SU-DHL-6 (cell line): ENCODE measurements around the gene RPS15.
A peak's percentile ranks its signal among the peaks of the same experiment; 100 is the strongest.

ENCODE experiments used
- H2AFZ ChIP-seq: fragments of 200-600 bp; sonication (generic); 2 replicates; pipeline ENCODE4 v1.6.1; 2014; ENCODE audit warnings: low read depth, mild to moderate bottlenecking, moderate library complexity, mixed read lengths, antibody characterized with exemption, low read length; ENCODE audit not compliant: severe bottlenecking
- H3F3A ChIP-seq: fragments of 200-600 bp; shearing (Covaris generic); 2 replicates; pipeline ENCODE4 v1.6.0; 2016; ENCODE audit warnings: antibody characterized with exemption, mild to moderate bottlenecking; ENCODE audit not compliant: insufficient read depth
- H3K27ac ChIP-seq: fragments of 200-600 bp; sonication (generic); 2 replicates; pipeline ENCODE4 v1.5.1; 2016; ENCODE audit warnings: low read depth, mild to moderate bottlenecking, low read length, moderate library complexity, mixed read lengths
- H3K27me3 ChIP-seq: fragments of 200-600 bp; sonication (generic), shearing (Covaris generic); 2 replicates; pipeline ENCODE4 v1.6.0; 2014; ENCODE audit warnings: mild to moderate bottlenecking, low read length
- H3K36me3 ChIP-seq: fragments of 200-600 bp; sonication (generic); 2 replicates; pipeline ENCODE4 v1.6.1; 2014; ENCODE audit warnings: mild to moderate bottlenecking, low read length, mixed read lengths
- H3K4me2 ChIP-seq: fragments of 300-600, 200-600 bp; shearing (Covaris generic), sonication (generic); 2 replicates; pipeline ENCODE4 v1.6.0; 2014; ENCODE audit warnings: low read length, low read depth, mild to moderate bottlenecking; ENCODE audit not compliant: poor library complexity, severe bottlenecking
- H3K4me3 ChIP-seq: fragments of 200-600 bp; sonication (generic); 2 replicates; pipeline ENCODE4 v1.5.1; 2014; ENCODE audit warnings: antibody characterized with exemption, low read length, mild to moderate bottlenecking, mixed read lengths; ENCODE audit not compliant: insufficient read depth, poor library complexity, severe bottlenecking
- H3K79me2 ChIP-seq: fragments of 200-600 bp; sonication (generic); 2 replicates; pipeline ENCODE4 v1.6.1; 2014; ENCODE audit warnings: mild to moderate bottlenecking, low read length, moderate library complexity; ENCODE audit not compliant: insufficient read depth
- H3K9ac ChIP-seq: fragments of 200-600 bp; sonication (generic); 2 replicates; pipeline ENCODE4 v1.7.0; 2014; ENCODE audit warnings: mild to moderate bottlenecking, low read length
- H3K9me2 ChIP-seq: fragments of 200-600 bp; sonication (generic); replicated peaks from 2 replicates; pipeline ENCODE4 v1.6.1; 2014; ENCODE audit warnings: low read length; ENCODE audit not compliant: insufficient read depth
- H3K9me3 ChIP-seq: fragments of 200-600 bp; sonication (generic); 2 replicates; pipeline ENCODE4 v1.6.1; 2014; ENCODE audit warnings: low read length, mixed read lengths; ENCODE audit not compliant: insufficient read depth
- H4K20me1 ChIP-seq: fragments of 200-600 bp; sonication (generic); 2 replicates; pipeline ENCODE4 v1.6.1; 2014; ENCODE audit warnings: low read depth, mild to moderate bottlenecking, antibody characterized with exemption, low read length, moderate library complexity, mixed read lengths
- CTCF ChIP-seq: fragments of 200-600 bp; sonication (generic); IDR thresholded peaks from one replicate; pipeline ENCODE4 v1.5.1; 2017; ENCODE audit warnings: antibody characterized with exemption, mild to moderate bottlenecking, low read length, moderate library complexity; ENCODE audit not compliant: insufficient read depth, poor library complexity, severe bottlenecking
- EZH2phosphoT487 ChIP-seq: fragments of 200-600 bp; sonication (generic), shearing (Covaris generic); conservative IDR thresholded peaks from 2 replicates; pipeline ENCODE4 v1.6.1; 2018; ENCODE audit warnings: mild to moderate bottlenecking, antibody characterized with exemption, low read length, moderate library complexity, mixed read lengths

The RPS15 gene

DNA sequence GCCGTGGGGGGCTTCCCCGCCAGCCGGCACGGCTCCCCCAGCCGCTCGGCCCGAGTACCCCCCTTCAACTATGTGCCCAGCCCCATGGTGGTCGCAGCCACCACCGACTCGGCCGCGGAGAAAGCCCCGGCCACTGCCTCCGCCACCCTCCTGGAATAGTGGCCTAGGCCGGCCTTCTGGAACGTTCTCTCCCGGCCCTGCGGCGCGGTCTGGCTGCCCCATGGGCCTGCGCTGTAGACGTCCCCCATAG lies 31.8 kb downstream of the RPS15 start:
- no peak overlapping the region for H3K4me2 ChIP-seq
- H3K9ac ChIP-seq: no peak overlapping the region
- peaks cover 3% of the 10 kb centered on the region; the same call in 1 of the 2 replicates for H4K20me1 ChIP-seq
- TF ChIP-seq CTCF (no peak), EZH2phosphoT487 (no peak)
- no peaks in the 10 kb centered on the region for H3K9me3 ChIP-seq
- no peak overlapping the region for H3K27ac ChIP-seq
- no peaks in the 10 kb centered on the region for H3F3A ChIP-seq
- no peaks in the 10 kb centered on the region for H3K9me2 ChIP-seq
- H3K79me2 ChIP-seq: no peaks in the 10 kb centered on the region
- H3K36me3 ChIP-seq: no peaks in the 10 kb centered on the region
- H3K4me3 ChIP-seq: no peak overlapping the region
- no peak overlapping the region for H2AFZ ChIP-seq
- no peaks in the 10 kb centered on the region for H3K27me3 ChIP-seq

GRCh38 chr19:1470305-1471009 lies 32.3 kb downstream of the RPS15 start:
- peaks cover 3% of the 10 kb centered on the region; the same call in 1 of the 2 replicates for H4K20me1 ChIP-seq
- H3K9me2 ChIP-seq: no peaks in the 10 kb centered on the region
- H3K4me3 ChIP-seq: no peak overlapping the region
- H3K9ac ChIP-seq: no peak overlapping the region
- no peaks in the 10 kb centered on the region for H3F3A ChIP-seq
- no peaks in the 10 kb centered on the region for H3K9me3 ChIP-seq
- H3K4me2 ChIP-seq: peak overlapping the region; percentile 14
- H3K36me3 ChIP-seq: no peaks in the 10 kb centered on the region
- H3K27me3 ChIP-seq: no peaks in the 10 kb centered on the region
- no peak overlapping the region for H2AFZ ChIP-seq
- H3K27ac ChIP-seq: no peak overlapping the region
- no peaks in the 10 kb centered on the region for H3K79me2 ChIP-seq
- TF ChIP-seq CTCF: no peak
- TF ChIP-seq EZH2phosphoT487: no peak

GRCh38 chr19:1471010-1471514 lies 32.9 kb downstream of the RPS15 start:
- Histone ChIP-seq H3K27me3 (no peaks in the 10 kb centered on the region), H3K9ac (no peak overlapping the region)
- TF ChIP-seq CTCF (no peak), EZH2phosphoT487 (no peak)

More at GRCh38 chr19:1471010-1471514, 32.9 kb downstream of the RPS15 start:
- Histone ChIP-seq H2AFZ (no peak overlapping the region), H4K20me1 (peaks cover 3% of the 10 kb centered on the region; the same call in 1 of the 2 replicates), H3K9me3 (no peaks in the 10 kb centered on the region), H3K9me2 (no peaks in the 10 kb centered on the region), H3K4me3 (no peak overlapping the region), H3K36me3 (no peaks in the 10 kb centered on the region), H3K4me2 (peak overlapping the region; percentile 14), H3K27ac (no peak overlapping the region), H3K79me2 (peaks cover under 1% of the 10 kb centered on the region; the same call in 1 of the 2 replicates), H3F3A (no peaks in the 10 kb centered on the region)
